Measurements from ENCODE around the gene MTF2.
"Not testable (repeated sequence)": the region's sequence is repeated elsewhere in the genome, so short reads cannot be mapped to it uniquely, and the experiment has no call there.

MTF2 gene

GRCh38 chr1:93143769-93144168, 64.7 kb downstream of the MTF2 start:
- DNase-seq = no peak

- no peak for DNase-seq
Measured at GRCh38 chr1:93148001-93148400, 68.9 kb downstream of the MTF2 start.

GRCh38 chr1:93150729-93151128, 71.6 kb downstream of the MTF2 start:
- no peak for DNase-seq

- DNase-seq = no peak
Measured at GRCh38 chr1:93151474-93151873, 72.4 kb downstream of the MTF2 start.

GRCh38 chr1:93152835-93153234, 73.8 kb downstream of the MTF2 start:
- no peak for DNase-seq

- DNase-seq = no peak
Measured at GRCh38 chr1:93154898-93155297, 75.8 kb downstream of the MTF2 start.

GRCh38 chr1:93155335-93155734, 76.3 kb downstream of the MTF2 start:
- no peak for DNase-seq

GRCh38 chr1:93159337-93159736, 80.3 kb downstream of the MTF2 start:
- no peak for DNase-seq

- DNase-seq = not testable (repeated sequence)
Measured at GRCh38 chr1:93163314-93163713, 84.2 kb downstream of the MTF2 start.

- no peak for DNase-seq
Measured at GRCh38 chr1:93164816-93165215, 85.7 kb downstream of the MTF2 start.

GRCh38 chr1:93165895-93166294, 86.8 kb downstream of the MTF2 start:
- not testable (repeated sequence) for DNase-seq

- no peak for DNase-seq
Measured at GRCh38 chr1:93167006-93167405, 87.9 kb downstream of the MTF2 start.

GRCh38 chr1:93170141-93170678, 91.1 kb downstream of the MTF2 start:
- not testable (repeated sequence) for DNase-seq

- no peak for DNase-seq
Measured at GRCh38 chr1:93171549-93172034, 92.5 kb downstream of the MTF2 start.

- DNase-seq = no peak
Measured at GRCh38 chr1:93172778-93173177, 93.7 kb downstream of the MTF2 start.

- not testable (repeated sequence) for DNase-seq
Measured at GRCh38 chr1:93174638-93175037, 95.6 kb downstream of the MTF2 start.

GRCh38 chr1:93177991-93178390, 98.9 kb downstream of the MTF2 start:
- no peak for DNase-seq

- no peak for DNase-seq
Measured at GRCh38 chr1:93178418-93178817, 99.3 kb downstream of the MTF2 start.

GRCh38 chr1:93179886-93180722, 101.0 kb downstream of the MTF2 start, which contains the start of gene TMED5:
Gene TMED5 (minus strand): TSS chr1:93180413. CDS start chr1:93180242, 171 bp downstream.
- DNase-seq = peak; percentile 95 to 96

GRCh38 chr1:93180723-93181613, 101.9 kb downstream of the MTF2 start, which contains the start of gene CCDC18:
Gene CCDC18 (plus strand): TSS chr1:93180724. CDS start chr1:93183362, 2,638 bp downstream.
- DNase-seq = no peak

- DNase-seq = no peak
Measured at GRCh38 chr1:93186667-93187066, 107.6 kb downstream of the MTF2 start.
